Testis (tissue), 2 donors: ENCODE measurements around the gene TNFRSF21.

Source experiments
- POLR2A ChIP-seq: fragments of 450-650 bp; IDR thresholded peaks from one replicate; pipeline ENCODE4 v1.6.1; 2017; ENCODE audit warnings: antibody characterized with exemption, mild to moderate bottlenecking, moderate library complexity
- TF ChIP-seq, protein P1 (sequence below), 3 experiments: fragments of 450-650 bp in 2 of 3; fragments of 200-600 bp in 1 of 3; sonication (generic) in 1 of 3; IDR thresholded peaks; one replicate each; pipeline ENCODE4 v1.5.1; 2016 to 2019; ENCODE audit warnings: antibody characterized with exemption in 3 of 3, mild to moderate bottlenecking in 2 of 3, moderate library complexity in 1 of 3

DNA sequence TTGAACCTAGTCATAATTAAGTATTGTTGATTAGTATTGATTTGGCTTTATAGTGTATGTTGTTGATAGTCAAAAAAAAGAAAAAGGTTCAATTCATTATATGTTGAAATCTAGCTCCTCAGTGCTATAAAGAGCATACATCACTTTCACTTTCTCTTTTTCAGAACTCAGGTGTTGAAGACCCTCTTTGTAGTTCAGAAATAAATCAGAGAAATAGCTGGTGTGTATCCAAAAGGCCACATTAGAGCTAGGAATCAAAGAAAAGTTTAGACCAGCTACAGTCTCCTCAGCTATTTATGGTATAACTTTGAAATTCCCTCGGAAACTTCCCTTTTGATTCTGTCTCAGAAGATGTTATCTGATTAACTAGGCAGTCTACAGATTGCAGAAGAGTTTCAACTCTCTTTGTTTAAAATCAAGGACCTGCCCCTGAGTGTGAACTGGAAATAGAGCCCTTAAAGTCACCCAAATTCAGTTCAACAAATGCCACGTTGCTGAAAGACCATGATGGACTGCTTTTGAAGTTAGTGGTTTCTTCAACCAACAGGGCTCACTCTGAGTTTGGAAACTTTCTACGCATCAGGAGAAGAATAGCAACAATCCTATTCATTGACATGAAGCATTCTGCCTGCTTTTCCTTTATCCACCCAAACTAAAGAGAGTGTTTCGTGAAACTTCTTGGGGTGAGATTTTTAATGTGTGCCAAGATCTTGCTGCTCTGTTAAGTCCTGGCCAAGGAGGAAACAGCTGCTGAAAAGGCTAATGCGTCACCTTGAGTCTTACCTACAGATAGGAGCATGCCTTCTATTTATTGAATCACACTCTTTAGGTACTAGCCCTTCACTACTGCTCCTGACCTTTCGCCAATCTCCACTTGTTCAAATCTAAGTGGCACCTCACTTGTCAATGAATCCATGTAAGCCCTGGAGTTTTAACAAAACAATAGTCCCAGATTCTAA lies 111.7 kb downstream of the TNFRSF21 start:
- TF ChIP-seq, protein P1, sequence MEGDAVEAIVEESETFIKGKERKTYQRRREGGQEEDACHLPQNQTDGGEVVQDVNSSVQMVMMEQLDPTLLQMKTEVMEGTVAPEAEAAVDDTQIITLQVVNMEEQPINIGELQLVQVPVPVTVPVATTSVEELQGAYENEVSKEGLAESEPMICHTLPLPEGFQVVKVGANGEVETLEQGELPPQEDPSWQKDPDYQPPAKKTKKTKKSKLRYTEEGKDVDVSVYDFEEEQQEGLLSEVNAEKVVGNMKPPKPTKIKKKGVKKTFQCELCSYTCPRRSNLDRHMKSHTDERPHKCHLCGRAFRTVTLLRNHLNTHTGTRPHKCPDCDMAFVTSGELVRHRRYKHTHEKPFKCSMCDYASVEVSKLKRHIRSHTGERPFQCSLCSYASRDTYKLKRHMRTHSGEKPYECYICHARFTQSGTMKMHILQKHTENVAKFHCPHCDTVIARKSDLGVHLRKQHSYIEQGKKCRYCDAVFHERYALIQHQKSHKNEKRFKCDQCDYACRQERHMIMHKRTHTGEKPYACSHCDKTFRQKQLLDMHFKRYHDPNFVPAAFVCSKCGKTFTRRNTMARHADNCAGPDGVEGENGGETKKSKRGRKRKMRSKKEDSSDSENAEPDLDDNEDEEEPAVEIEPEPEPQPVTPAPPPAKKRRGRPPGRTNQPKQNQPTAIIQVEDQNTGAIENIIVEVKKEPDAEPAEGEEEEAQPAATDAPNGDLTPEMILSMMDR (IDR thresholded peaks at IDR 0.05): no peak
- no peak for TF ChIP-seq POLR2A
